Activated CD8-positive, alpha-beta T cell treated with anti-CD3 and anti-CD28 coated beads, Interleukin-2, amount 10 ng/mL, durations not matched to agents 7 days and 5 days (primary cell): ENCODE data around the gene FAM234A. TPM values are rescaled to one million over a fixed set of nuclear protein-coding genes. Genes with fewer than 3 reads are reported as not detected.

Experiments used
- ATAC-seq: fragments of 150-1000 bp; cut with Tn5 transposase; one replicate; pipeline ENCODE4 v1.10.0; 2021; ENCODE audit warnings: moderate library complexity
- CTCF ChIA-PET: fragments of 350-600 bp; sonication (Branson Sonifier 250); formaldehyde crosslinking; loops from one replicate; lab custom pipeline; 2021; ENCODE audit warnings: antibody characterized with exemption; lab: Charles Lee
- POLR2A ChIA-PET: fragments of 350-600 bp; sonication (Branson Sonifier 250); formaldehyde crosslinking; loops from one replicate; lab custom pipeline; 2021; ENCODE audit warnings: antibody characterized with exemption; lab: Charles Lee
- DNase-seq: peaks from one replicate; pipeline ENCODE4 v3.0.0-alpha.2; 2020
- H3K27ac Mint-ChIP-seq: one replicate; pipeline ENCODE4 v1.8.0; 2021; ENCODE audit warnings: mild to moderate bottlenecking, mixed read lengths
- H3K27me3 Mint-ChIP-seq: one replicate; pipeline ENCODE4 v1.8.0; 2021; ENCODE audit warnings: low read depth, mixed read lengths
- H3K36me3 Mint-ChIP-seq: one replicate; pipeline ENCODE4 v1.8.0; 2021; ENCODE audit warnings: low read depth, mixed read lengths
- H3K4me1 Mint-ChIP-seq: one replicate; pipeline ENCODE4 v1.8.0; 2021; ENCODE audit warnings: low read depth, mixed read lengths
- H3K4me3 Mint-ChIP-seq: one replicate; pipeline ENCODE4 v1.8.0; 2021; ENCODE audit warnings: mild to moderate bottlenecking, mixed read lengths
- H3K9me3 Mint-ChIP-seq: one replicate; pipeline ENCODE4 v1.8.0; 2022; ENCODE audit warnings: mixed read lengths; ENCODE audit not compliant: insufficient read depth
- total RNA-seq, 2 experiments: library from RNA; stranded (reverse); gene quantifications; one replicate each; pipeline ENCODE4 v1.2.3, GENCODE V29; 2021

The FAM234A gene
- total RNA-seq, 2 experiments from 2014 or later, result 10.9 to 11.8 TPM

DNA sequence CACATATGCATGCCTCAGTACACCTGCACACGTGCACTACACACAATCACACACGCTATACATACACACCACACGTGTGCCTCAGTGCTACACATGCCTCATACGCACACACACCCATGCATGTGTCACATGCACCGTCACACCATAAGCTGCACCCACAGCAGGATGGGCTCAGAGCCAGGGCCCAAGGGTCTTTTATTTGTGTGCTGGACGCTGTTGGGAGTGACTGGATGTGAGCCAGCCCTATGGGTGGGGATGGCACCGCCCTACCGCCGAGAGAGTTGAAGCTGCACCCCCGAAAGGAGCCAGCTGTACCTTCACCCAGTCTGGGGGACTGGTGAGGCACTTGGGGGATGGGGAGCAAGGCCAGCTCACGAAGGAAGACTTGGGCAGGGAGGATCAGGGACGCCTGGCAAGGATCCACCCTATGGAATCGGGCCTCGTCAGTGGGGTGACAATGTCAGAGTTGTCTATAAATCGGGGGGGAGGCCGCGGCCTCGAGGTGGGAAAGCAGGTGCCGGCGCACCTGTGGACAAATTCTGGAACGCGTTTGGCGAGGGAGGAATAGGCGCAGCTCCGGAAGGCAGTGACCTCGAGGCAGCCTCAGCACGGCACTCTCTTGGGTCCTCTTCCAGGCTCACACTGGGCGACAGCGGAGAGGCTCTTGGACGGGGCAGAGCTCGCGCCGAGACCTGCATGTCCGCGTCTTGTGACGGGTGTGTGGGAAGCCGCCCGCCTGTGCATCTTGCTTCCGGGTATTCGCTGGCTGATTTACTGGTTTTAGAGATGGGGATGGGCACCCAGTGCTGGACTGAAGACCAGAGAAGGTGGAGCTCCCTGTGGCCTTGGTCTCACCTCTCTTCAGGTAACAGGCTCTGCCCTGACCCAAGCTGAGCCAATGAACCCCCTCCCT lies 33.8 kb downstream of the FAM234A start:
- no peak for DNase-seq
- no peak for ATAC-seq
- Mint-ChIP-seq H3K27me3 (no peaks in the 10 kb centered on the region), H3K4me3 (no peak overlapping the region), H3K4me1 (no peaks in the 10 kb centered on the region), H3K36me3 (no peaks in the 10 kb centered on the region), H3K27ac (no peak overlapping the region), H3K9me3 (no peaks in the 10 kb centered on the region)
- POLR2A ChIA-PET, result no interaction called here
- CTCF ChIA-PET, result no interaction called here

DNA sequence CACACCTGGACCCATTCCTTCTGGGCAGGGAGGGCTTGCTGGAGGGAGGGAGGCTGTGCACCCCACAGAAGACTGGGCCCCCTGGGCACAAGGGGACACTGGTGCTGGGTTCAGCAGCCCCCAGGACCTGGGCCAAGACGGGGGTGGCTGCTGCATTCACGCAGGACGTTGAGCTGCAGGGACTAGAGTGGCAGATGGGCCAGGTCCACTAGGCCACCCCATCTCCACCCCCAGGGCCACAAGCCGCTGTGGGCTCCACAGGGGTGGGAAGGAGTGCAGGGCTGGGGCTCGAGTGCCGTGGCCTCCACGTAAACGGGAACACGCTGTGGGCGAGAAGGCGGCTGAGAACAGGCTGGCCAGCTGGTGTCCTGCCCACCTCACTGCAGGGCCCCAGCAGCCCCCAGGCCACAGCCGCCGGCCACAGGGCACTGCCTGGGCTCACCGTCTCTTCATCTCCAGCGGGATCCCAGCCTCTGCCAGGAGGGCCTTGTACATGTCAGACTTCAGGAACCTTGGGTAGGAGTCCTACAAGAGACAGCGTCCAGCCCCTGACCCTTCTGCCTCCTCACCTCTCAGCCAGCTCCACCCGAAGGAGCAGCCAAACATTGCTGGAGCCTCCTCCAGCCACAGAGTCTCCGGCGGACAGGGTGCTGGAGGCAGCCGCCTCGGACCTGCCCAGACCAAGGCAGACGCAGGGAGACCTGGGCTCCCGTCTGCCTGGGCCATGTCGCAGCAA lies 34.6 kb downstream of the FAM234A start:
- H3K27ac Mint-ChIP-seq, result no peak overlapping the region
- ChIA-PET POLR2A (no interaction called here), CTCF (no interaction called here)
- no peaks in the 10 kb centered on the region for H3K27me3 Mint-ChIP-seq
- DNase-seq (no peak), ATAC-seq (no peak)
- H3K9me3 Mint-ChIP-seq, result no peaks in the 10 kb centered on the region
- H3K36me3 Mint-ChIP-seq, result no peaks in the 10 kb centered on the region
- H3K4me1 Mint-ChIP-seq, result no peaks in the 10 kb centered on the region
- no peak overlapping the region for H3K4me3 Mint-ChIP-seq

DNA sequence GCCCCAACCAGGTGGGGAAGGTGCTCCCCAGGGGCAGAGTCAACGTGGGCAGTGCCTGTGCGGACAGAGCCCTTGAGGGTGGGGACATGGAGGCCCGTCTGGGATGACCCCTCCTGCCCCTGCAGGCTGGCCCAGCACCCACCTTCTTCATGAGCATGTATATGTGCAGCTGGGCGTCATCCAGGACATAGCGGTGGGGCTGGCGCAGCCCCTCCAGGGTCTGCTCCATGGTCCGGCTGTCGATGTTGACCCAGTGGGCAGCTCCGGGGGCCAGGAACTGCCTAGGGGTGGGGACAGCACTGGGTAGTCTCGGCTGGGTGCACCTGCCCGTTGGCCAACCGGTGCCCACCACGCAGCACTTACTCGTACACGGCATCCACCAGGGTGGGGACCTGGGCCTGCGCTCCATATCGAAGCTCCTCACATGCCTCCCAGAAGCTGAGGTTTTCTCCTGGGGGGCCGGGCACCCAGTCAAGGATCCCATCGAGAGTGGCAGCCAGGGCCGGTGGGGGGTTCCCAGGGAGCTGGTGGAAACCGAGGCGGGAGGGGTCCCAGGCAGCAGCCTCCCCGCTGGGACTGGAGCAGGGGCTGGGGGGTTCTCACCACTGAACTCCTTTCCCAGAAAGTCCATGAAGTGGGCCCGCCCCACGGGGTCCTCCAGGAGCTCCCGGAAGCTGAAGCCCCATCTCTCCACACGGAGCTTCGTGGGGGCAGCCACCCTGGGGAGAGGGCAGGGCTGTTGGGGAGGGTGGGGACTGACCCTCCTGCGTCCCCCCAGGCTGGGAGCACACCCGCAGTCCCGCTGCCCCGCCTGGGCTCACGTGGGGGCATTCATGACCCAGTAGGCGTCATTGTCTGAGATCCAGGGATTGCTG lies 36.0 kb downstream of the FAM234A start:
- peaks cover 6% of the 10 kb centered on the region for H3K27me3 Mint-ChIP-seq
- no peaks in the 10 kb centered on the region for H3K9me3 Mint-ChIP-seq
- H3K4me3 Mint-ChIP-seq, result no peak overlapping the region
- ATAC-seq (no peak), DNase-seq (no peak)
- H3K4me1 Mint-ChIP-seq, result no peaks in the 10 kb centered on the region
- no peaks in the 10 kb centered on the region for H3K36me3 Mint-ChIP-seq
- ChIA-PET POLR2A (no interaction called here), CTCF (no interaction called here)
- no peak overlapping the region for H3K27ac Mint-ChIP-seq

DNA sequence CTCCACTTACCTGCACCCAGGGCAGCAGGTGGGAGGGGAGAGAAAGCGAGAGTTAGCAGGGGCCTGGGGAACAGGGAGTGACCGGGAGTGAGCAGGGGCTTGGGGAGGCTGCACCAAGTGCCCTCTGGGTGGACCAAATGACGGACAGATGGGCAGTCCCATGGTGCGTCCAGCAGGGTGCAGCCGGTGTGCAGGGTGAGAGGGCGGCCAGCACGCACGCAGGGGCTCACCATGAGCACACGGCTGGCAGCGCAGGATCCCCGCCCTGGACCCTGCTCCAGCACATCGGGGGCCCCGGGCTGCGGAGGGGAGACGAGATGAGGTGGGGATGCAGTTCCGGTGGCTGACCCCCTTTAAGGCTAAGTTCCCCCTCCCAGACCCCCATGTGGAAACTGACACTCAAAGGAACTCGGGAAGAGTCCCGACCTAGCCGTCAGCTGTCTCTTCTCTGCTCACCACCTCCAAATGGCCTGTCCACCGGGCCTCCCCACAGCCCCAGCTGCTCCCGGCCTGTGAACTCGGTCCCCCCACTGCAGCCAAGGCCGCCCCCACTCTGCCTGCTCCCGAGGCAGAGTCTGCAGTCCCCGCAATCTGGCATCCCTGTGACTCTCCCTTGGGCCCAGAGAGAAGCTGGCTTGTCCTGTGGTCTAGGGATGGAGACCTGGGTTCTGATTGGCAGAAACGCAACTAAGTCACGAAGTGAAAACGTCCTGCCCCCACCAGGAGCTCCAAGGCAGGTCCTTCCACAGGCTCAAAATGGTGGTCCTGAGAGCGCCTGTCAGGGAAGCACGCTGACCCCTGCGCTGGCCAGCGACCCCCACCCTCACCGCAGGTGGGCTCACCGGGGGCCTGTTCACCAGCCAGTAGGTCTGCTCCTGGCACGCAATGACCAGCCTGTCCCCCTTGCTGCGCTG lies 38.3 kb downstream of the FAM234A start:
- Mint-ChIP-seq H3K27ac (no peak overlapping the region), H3K4me1 (peaks cover 2% of the 10 kb centered on the region), H3K9me3 (no peaks in the 10 kb centered on the region), H3K36me3 (no peaks in the 10 kb centered on the region), H3K4me3 (no peak overlapping the region), H3K27me3 (peaks cover 19% of the 10 kb centered on the region)
- ChIA-PET CTCF (interaction anchor here (1.1 kb wide), 1 partner anchor 38 kb away, joined by 3 read pairs; the partner anchor contains the start of gene FAM234A), POLR2A (no interaction called here)
- ATAC-seq (no peak), DNase-seq (no peak)

DNA sequence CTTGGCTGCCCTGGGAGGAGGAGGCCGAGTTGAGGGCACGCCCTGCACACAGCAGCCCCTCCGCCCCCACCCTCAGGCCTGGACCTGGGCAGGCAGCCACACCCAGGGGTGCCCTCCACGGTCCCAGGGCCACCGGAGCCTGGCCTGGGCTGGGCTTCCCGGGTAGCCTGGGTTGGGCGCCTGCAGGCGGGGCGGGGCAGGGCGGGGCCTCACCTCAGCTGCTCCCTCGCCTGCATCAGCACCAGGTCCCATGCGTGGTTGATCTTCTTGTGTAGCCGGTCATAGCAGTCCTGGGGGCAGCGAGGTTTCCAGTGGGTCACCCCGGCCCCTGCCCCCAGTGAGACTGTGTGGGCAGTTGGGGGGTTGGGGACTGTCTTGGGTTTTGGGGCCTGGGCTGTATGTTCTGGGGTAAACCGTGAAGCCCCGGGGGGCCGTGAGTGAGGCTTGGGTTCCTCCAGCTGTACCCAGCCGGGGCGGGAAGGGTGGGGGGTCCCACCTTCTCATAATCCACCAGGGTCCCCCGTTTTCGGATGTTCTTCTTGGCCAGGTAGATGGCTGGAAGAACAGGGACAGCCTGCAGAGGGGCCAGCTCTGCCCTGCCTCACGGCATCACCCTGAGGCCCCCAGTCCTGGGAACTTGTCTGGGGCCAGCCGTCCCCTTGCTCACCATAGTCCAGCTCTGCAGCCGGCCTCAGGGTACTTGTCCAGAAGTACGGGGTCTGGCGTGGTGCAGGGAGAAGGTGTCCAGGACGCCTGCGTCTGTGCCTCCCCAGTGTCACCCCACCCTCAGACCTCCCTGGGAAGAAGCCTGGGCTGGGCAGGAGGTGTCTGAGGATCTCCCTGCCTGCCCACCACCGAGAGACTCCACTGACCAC lies 39.2 kb downstream of the FAM234A start:
- Mint-ChIP-seq H3K27ac (no peak overlapping the region), H3K9me3 (no peaks in the 10 kb centered on the region), H3K4me3 (no peak overlapping the region), H3K36me3 (no peaks in the 10 kb centered on the region), H3K4me1 (peaks cover 4% of the 10 kb centered on the region), H3K27me3 (peaks cover 22% of the 10 kb centered on the region)
- DNase-seq, result no peak
- POLR2A ChIA-PET, result no interaction called here
- peak; percentile 10 for ATAC-seq
- CTCF ChIA-PET, result interaction anchor here (1.1 kb wide), 1 partner anchor 39 kb away, joined by 3 read pairs; the partner anchor contains the start of gene FAM234A

DNA sequence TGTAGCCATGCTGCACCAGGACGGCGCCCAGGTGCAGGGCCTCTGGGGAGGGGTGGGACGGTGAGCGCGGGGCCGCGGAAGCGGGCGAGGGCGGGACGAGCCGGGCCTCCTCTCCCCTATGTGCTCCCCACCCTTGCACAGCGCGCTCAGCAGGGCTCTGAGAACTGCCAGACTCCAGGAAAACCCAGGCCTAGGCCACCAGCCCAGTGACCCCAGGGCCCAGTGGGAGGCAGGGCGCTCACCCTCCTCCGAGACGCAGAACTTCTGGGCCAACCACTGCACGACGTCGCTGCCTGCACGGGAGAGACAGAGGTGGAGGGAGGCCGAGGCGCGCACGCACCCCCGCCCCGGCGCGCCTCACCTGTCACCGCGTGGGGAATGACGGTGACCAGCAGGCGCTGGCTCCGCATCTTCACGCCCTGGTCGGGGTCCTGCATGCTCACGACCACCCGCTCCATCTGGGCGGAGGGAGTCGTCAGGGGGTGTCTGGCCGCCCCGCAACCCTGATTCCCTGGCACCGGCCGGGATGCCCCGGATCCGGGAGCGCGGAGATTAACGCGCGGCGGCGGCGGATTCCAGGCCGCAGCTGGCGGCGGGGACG lies 40.5 kb downstream of the FAM234A start:
- CTCF ChIA-PET, result no interaction called here
- H3K9me3 Mint-ChIP-seq, result no peaks in the 10 kb centered on the region
- ATAC-seq, result no peak
- peaks cover 26% of the 10 kb centered on the region for H3K27me3 Mint-ChIP-seq
- peaks cover 9% of the 10 kb centered on the region for H3K4me1 Mint-ChIP-seq
- H3K27ac Mint-ChIP-seq, result no peak overlapping the region
- POLR2A ChIA-PET, result no interaction called here
- DNase-seq, result no peak
- no peaks in the 10 kb centered on the region for H3K36me3 Mint-ChIP-seq
- H3K4me3 Mint-ChIP-seq, result no peak overlapping the region

DNA sequence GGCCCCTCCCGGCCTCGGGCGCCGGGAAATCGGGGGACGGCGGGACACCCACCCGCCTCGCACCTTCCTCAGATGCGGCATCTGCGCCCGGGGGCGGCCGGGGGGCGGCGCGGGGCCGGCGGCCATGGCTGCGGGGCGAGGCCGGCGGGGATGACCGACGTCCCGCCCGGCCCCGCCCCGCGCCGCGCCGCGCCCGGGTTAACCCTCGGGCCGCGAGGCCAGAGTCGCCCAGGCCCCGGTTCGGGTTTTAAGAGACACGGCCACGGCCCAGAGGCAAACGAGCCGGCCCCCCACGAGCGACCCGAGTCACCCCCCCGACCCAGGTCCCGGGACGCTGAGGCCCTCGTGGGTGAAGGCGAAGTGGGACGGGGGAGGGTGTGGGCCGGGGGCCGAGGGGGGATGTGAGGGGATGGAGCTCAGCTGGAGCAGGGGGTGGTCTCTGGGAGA lies 41.2 kb downstream of the FAM234A start, which contains the start of gene RGS11:
RGS11 (minus strand) TSS at position 159 of the 447 bp plus-strand sequence; CDS start at position 126, 33 bp downstream.
- no peak for DNase-seq
- no peak within 1 kb of the TSS for H3K27ac Mint-ChIP-seq
- ChIA-PET POLR2A (no interaction called here), CTCF (no interaction called here)
- H3K4me3 Mint-ChIP-seq, result no peak within 1 kb of the TSS
- no peaks in the 10 kb centered on the region for H3K36me3 Mint-ChIP-seq
- peaks cover 9% of the 10 kb centered on the region for H3K4me1 Mint-ChIP-seq
- H3K27me3 Mint-ChIP-seq, result peaks cover 26% of the 10 kb centered on the region
- ATAC-seq, result no peak
- no peaks in the 10 kb centered on the region for H3K9me3 Mint-ChIP-seq

DNA sequence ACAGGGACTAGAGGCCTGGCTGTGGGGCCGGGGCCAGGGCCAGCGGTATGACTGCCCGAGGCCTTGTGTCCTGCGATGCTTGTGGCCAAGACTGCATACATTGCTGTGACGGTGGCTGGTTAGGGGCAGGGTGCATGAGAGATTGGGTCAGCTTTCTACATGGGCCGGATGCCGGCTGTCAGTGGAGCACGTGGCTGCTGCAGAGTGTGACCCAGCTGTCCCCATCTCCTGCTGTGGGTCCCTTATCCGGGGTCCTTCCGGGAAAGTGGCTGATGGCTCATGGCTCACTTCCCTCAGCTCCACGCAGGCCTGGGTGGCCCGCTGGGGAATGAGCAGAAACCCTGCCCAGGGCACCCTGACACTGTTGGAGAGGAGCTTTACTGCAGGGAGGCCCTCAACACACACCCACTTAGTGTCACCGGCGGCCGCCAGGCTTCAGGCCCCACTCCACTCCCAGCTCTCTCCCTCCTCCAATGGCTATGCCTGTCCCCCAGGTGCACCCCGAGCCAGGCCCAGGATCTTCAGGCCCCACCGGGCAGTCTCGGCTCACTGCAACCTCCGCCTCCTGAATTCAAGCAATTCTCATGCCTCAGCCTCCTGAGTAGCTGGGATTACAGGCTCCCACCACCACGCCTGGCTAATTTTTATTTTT lies 41.9 kb downstream of the FAM234A start:
- H3K4me3 Mint-ChIP-seq, result no peak overlapping the region
- H3K27ac Mint-ChIP-seq, result no peak overlapping the region
- H3K9me3 Mint-ChIP-seq, result no peaks in the 10 kb centered on the region
- peaks cover 9% of the 10 kb centered on the region for H3K4me1 Mint-ChIP-seq
- H3K27me3 Mint-ChIP-seq, result peaks cover 26% of the 10 kb centered on the region
- POLR2A ChIA-PET, result no interaction called here
- DNase-seq, result no peak
- CTCF ChIA-PET, result no interaction called here
- H3K36me3 Mint-ChIP-seq, result no peaks in the 10 kb centered on the region
- no peak for ATAC-seq

DNA sequence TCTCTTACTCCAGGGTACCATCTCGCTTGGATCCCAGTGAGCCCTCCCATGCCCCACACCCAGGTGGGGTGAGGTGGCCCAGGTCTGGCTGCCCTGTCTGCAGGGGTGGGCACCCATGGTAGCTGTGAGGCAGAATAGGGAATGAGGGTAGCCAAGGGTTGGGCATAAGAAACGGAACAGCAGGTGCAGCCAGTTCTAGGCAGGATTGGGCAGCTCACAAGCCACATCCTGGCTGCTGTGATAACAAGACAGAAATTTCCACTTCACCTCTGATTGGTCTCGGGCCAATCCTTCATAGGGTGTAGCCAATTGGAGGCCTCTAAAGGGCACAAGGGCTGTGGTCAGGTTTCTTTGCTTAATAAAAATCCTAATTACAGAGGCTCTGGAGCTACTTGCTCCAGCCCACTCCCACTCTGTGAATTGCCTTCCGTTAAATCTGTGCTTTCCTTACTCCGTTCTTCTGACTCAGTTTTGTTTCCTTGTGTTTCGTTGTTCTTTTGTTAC lies 44.3 kb downstream of the FAM234A start:
- peak; percentile 66 for DNase-seq
- CTCF ChIA-PET, result interaction anchor here (1.3 kb wide), 1 partner anchor 44 kb away, joined by 5 read pairs; the partner anchor contains the start of gene FAM234A
- no peaks in the 10 kb centered on the region for H3K9me3 Mint-ChIP-seq
- H3K4me3 Mint-ChIP-seq, result no peak overlapping the region
- H3K27me3 Mint-ChIP-seq, result peaks cover 26% of the 10 kb centered on the region
- H3K27ac Mint-ChIP-seq, result no peak overlapping the region
- POLR2A ChIA-PET, result interaction anchor here (1.4 kb wide), 1 partner anchor 44 kb away, joined by 5 read pairs; the partner anchor contains the start of gene FAM234A
- peaks cover 9% of the 10 kb centered on the region for H3K4me1 Mint-ChIP-seq
- H3K36me3 Mint-ChIP-seq, result no peaks in the 10 kb centered on the region
- ATAC-seq, result peak; percentile 70
